GM19467 (cell line): ENCODE results near the gene UBXN1.
"Not testable (repeated sequence)": the region's sequence is repeated elsewhere in the genome, so short reads cannot be mapped to it uniquely, and the experiment has no call there.

Source experiments
- ATAC-seq: cut with Tn5 transposase; IDR thresholded peaks from one replicate; pipeline ENCODE4 v1.9.1; 2021; ENCODE audit warnings: mild to moderate bottlenecking, moderate library complexity; ENCODE audit not compliant: unreplicated experiment

The UBXN1 gene

DNA sequence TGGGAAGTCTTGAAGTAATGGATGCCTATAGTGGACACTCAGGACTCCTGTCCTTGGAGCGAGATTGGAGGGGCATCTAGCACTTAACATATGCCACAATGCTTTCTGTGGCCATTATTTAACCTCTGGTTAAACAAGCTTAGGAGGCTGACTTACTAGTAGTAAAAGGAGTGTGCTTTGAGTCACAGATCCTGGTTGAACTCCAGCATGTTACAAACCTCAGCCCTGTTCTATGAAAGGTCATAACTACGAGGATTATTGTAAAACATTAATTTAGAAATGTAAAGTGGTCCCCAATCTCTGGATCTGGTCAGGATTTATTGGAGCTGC lies 5.7 kb downstream of the UBXN1 start:
- no peak for ATAC-seq

DNA sequence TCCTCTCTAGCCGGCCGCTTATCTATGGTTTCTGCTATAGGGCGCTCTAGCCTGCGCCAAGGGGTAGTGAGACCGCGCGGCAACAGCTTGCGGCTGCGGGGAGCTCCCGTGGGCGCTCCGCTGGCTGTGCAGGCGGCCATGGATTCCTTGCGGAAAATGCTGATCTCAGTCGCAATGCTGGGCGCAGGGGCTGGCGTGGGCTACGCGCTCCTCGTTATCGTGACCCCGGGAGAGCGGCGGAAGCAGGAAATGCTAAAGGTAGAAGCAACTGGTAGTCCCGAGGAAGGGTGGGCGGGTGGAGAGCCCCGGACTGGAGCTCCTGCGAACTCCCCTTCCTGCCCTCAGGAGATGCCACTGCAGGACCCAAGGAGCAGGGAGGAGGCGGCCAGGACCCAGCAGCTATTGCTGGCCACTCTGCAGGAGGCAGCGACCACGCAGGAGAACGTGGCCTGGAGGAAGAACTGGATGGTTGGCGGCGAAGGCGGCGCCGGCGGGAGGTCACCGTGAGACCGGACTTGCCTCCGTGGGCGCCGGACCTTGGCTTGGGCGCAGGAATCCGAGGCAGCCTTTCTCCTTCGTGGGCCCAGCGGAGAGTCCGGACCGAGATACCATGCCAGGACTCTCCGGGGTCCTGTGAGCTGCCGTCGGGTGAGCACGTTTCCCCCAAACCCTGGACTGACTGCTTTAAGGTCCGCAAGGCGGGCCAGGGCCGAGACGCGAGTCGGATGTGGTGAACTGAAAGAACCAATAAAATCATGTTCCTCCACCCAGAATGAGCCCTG lies 7.1 kb downstream of the UBXN1 start, which contains the start of the genes LBHD1 and UQCC3:
TSS of gene LBHD1 (minus strand) at position 660 of the 782 bp plus-strand sequence. CDS start 2,236 bp downstream, outside the sequence.
TSS of gene UQCC3 (plus strand) at position 66 of the 782 bp plus-strand sequence. CDS start at position 139, 73 bp downstream.
- peak; percentile 38 for ATAC-seq

DNA sequence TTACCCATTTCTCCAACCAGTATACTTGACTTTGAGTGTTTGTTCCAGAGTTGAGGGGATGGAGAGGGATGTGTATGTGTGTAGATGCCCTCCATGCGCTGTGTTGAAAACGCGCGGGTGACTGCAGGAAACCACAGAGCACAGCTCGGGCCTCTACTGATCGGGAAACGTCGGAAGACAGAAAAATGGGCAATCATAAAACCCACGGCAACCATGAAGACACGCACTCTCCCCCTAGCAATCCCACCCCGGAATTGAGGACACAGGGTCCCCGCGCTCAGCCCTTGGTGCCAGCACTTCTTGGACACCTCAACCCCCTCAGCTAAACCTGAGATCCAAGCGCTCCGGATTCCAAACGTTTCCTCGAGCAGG lies 7.7 kb downstream of the UBXN1 start:
- ATAC-seq = peak; percentile 11

DNA sequence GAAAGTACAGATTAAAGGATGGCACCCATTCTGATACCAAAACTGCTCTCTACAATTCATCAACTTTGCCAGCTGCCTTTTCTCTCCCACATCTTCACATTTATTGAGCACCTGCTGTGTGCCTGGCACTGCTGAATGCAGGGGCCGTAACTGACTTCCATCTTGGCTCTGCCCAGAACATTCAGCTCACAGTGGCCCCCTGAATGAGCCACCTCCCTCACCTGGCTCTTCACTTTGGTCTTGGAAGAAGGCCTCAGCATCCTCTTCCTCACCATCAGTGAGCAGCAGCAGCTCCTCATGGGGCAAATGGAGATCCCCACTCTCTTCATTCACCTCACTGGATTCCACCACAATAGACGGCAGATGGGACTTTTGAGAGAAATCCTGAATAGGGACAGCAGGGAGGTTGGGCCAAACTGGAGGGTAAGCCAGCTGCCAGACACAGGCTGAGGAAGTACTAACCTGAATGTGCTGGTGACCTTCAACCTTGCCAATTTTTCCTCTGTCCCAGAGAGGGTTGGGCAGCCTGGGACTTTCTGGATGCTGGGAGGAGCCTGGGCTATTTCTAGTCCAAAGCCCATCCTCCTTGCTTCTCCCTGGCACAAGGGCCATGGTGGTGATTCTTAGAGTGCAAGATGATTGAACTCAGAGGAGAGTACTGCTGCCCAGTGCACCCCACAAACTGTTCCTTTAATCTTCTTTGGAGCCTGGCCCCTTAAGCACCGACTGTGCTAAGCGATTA lies 9.3 kb downstream of the UBXN1 start:
- no peak for ATAC-seq

DNA sequence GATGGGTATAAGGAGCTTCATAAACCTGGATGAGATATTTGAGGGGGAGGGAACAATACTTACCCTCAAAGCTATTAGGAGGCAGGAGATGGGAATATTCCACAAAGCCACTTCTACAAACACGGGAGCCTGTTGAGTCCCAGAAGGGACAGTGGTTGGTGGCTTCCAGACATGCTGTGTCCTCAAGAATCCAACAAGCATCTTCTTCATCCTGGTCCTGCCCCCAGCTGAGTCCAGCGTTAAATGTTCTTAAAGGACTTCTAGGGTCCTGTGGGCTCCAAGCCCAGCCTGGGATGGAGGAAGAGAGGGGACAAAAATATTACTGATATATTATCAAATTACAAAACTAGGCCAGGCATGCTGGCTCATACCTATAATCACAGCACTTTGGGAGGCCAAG lies 11.4 kb downstream of the UBXN1 start:
- ATAC-seq = no peak

DNA sequence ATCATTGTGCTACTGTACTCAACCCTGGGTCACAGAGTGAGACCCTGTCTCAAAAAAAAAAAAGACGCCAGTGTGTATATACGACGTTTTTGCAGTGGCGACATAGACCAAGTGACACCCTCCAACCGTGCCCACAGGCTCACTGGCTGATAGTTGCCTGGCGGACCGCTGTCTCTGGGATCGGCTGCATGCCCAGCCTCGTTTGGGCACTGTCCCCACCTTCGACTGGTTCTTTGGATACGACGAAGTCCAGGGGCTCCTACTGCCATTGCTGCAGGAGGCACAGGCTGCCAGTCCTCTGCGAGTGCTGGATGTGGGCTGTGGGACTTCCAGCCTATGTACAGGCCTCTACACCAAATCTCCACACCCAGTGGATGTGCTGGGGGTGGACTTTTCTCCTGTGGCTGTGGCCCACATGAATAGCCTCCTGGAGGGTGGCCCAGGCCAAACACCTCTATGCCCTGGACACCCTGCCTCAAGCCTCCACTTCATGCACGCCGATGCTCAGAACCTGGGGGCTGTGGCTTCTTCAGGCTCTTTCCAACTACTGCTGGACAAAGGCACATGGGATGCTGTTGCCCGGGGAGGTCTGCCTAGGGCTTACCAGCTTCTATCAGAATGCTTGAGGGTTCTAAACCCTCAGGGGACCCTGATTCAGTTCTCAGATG lies 12.5 kb downstream of the UBXN1 start:
- ATAC-seq = no peak

DNA sequence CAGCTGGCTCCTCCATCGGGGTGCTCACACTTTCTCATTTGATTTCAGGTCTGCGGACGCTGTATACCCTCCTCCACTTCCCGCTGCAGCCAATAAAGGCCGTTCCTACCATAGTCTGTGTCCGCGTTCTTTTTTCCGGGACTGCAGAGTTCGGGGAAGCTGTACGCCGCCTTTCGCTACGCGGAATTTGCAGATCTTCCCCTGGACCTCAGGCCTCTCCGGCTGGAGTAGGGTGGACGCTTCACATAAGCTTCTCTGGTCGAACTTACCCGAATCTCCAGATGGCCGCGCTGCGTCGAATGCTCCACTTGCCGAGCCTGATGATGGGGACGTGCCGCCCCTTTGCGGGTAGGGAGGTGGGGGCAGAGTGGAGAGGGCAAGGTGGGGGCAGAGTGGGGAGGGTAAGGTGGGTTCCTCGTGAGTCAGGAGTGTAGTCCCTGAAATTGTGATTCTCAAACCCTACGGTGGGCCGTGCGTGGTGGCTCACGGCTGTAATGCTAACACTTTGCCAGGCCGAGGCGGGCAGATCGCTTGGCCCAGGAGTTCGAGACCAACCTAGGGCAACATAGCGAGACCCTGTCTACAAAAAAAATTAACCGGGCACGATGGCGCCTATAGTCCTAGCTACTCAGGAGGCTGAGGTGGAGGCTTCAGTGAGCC lies 13.1 kb downstream of the UBXN1 start:
- ATAC-seq = no peak

DNA sequence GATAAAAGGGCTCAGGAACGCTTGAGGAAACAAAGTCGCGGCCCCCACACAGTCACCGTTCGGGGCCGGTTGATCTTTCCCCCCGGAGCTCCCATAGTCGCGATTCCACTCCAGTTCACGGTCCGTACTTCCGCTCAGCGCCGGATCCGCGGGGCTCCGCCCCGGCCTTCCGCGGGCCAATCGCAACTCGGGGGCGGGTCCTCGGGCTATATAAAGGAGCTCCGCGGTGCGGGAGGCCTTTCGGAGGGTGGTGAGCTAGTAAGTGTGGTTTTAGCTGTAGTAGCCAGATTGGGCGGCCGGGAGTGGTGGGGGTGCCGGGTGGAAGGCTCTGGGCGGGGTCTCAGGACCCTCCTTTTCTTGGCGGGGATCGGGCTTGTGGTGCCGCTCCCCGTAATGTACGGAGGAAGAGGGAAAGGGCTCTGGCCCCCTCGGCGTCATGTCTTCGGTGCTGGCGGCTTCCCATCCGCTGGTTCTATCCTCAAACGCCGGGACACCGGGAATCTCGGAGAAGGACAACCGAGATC lies 13.7 kb downstream of the UBXN1 start, which contains the start of the genes C11orf98 and CSKMT:
TSS of gene C11orf98 (minus strand) at position 136 of the 524 bp plus-strand sequence. CDS start at position 95, 41 bp downstream.
TSS of gene CSKMT (plus strand) at position 238 of the 524 bp plus-strand sequence. CDS start 568 bp downstream, outside the sequence.
- peak; percentile 80 for ATAC-seq

DNA sequence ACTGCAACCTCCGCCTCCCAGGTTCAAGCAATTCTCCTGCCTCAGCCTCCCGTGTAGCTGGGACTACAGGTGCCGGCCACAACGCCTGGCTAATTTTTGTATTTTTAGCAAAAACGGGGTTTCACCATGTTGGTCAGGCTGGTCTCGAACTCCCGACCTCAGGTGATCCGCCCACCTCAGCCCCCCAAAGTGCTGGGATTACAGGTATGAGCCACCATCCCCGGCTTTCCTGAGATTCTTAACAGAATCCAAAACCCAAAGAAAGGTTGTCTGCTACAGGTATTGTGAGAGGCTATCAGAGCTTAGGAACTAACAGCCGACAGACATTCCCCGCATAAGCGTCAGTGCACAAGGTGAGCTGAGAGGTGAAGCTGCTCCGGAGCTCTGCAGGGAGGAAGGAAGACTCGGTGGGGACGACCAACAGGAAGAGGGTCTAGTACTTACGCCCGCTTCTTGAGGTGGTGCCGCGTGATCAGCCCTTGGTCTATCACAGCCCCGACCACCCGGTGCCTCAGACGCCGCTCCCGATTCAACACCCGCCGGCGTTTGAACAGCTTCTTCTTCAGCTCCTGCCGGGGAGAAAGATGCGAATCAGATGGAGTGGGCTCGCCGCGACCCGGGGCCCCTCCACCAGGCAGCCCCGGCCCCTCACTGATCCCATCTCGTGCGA lies 14.3 kb downstream of the UBXN1 start:
- peak; percentile 23 for ATAC-seq

DNA sequence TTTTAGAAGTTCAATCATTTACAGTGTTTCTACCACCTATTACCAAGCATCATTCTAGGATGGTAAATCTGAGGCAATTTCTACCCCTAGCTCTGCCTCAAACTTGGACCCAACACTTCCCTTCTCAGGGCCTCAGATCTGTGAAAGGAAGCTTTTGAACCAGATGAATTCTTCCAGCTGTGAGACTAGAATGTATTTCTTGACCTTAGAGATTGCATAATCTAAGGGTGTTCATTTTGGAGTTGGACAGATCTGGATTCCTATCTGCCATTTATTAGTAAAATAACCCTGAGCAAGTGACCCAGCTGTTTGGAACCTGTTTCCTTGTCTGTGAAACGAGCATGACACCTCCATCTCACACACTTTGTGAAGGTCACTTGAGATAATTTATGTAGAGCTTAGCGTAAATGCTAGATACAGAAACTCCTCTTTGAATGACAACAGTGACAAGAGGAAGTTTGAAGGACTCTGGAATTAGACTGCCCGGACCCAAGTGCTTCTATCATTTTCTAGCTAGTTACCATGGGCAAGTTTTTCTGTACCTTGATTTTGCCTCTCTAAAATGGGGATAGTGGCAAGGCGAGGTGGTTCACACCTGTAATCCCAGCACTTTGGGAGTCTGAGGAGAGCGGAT lies 22.0 kb downstream of the UBXN1 start:
- ATAC-seq = no peak

DNA sequence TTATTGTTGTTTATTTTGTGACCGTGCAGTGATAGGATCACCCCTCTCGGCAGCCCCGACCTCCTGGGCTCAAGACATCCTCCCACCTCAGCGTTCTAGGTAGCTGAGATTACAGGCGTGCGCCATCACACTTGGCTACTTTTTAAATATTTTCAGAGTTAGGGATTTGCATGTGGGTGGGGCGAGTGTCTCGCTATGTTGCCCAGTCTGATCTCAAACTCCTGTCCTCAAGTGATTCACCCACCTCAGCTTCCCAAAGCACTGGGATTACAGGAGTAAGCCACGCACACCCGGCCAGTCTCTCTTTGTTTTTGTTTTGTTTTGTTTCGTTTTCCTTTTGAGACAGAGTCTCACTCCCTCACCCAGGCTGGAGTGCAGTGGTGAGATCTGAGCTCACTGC lies 24.6 kb downstream of the UBXN1 start:
- ATAC-seq = no peak

DNA sequence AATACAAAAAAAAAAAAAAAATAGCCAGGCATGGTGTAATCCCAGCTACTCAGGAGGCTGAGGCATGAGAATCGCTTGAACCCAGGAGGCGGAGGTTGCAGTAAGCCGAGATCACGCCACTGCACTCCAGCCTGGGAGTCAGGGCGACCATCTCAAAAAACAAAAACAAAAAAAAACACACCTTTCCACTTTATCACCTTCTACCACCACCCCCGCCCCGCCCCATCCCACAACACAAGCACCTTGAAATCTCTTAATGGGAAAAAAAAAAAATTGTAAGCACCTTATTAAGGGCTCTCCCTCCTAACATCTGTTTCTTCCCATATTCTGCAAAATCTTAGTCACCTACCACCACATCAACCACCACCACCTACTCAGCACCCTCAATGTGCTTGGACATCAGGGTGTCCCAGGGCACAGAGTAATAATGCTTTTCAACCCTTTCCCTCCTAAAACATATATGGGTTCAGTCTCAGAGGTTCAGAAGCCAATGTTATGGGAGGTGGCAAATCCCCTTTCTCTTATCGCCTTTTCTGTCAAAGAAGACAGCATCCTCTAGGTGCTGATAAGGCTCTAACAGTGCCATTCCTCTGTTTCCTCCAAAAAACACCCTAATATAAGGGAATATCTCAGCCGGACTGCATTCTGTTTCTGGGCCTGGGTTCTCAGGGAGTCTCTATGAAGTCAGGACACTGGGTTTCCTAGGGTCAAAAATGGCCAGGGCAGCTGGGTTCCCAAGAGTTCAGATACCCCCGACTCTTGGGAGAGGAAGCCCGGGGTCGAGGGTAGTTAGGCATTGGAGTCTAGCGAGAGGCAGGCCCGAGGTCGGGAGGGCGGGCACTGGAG lies 26.5 kb downstream of the UBXN1 start:
- no peak for ATAC-seq

DNA sequence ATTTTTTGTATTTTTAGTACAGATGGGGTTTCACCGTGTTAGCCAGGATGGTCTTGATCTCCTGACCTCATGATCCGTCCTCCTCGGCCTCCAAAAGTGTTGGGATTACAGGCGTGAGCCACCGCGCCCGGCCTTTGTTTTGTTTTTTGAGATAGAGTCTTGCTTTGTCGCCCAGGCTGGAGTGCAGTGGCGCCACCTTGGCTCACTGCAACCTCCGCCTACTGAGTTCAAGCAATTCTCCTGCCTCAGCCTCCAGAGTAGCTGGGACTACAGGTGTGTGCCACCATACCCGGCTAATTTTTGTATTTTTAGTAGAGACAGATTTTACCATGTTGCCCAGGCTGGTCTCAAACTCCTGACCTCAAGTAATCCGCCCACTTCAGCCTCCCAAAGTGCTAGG lies 28.6 kb downstream of the UBXN1 start:
- not testable (repeated sequence) for ATAC-seq

DNA sequence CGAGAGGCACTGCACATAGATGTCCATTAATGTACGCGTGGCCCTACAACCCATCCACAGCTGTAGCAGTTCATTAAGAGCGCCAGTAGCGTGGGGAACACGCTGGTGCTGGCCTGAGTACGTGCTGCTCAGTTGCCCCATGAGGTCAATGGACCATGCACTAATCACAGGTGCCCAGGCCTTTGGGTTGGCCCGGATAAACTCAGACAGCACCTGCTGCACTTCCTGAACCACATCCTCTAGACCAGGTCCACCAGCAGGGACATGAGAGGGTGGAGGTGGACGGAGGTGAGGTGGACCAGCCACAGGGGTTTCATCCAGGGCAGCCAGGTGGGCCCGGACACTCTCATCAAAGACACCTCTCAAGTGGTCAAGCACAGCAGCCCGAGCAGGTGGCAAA lies 29.4 kb downstream of the UBXN1 start:
- no peak for ATAC-seq

DNA sequence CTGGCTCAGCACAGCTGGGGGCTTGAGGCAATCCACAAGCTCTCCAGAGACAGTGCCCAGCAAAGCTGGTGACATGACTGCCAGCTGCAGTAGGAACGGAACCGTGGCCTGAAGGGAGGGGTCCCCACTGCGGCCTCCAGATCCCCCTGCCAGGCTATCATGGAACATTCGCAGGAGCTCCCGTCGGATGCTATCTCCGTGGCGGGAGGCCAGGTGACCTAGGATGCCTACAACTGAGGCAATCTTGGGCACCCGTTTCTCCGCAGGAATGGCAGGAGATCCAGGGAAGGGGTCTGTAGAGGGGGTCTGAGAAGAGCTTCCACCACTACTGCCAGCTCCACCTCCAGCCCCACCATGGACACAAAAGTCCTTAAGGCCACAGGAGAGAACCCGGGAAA lies 29.9 kb downstream of the UBXN1 start:
- ATAC-seq = no peak

DNA sequence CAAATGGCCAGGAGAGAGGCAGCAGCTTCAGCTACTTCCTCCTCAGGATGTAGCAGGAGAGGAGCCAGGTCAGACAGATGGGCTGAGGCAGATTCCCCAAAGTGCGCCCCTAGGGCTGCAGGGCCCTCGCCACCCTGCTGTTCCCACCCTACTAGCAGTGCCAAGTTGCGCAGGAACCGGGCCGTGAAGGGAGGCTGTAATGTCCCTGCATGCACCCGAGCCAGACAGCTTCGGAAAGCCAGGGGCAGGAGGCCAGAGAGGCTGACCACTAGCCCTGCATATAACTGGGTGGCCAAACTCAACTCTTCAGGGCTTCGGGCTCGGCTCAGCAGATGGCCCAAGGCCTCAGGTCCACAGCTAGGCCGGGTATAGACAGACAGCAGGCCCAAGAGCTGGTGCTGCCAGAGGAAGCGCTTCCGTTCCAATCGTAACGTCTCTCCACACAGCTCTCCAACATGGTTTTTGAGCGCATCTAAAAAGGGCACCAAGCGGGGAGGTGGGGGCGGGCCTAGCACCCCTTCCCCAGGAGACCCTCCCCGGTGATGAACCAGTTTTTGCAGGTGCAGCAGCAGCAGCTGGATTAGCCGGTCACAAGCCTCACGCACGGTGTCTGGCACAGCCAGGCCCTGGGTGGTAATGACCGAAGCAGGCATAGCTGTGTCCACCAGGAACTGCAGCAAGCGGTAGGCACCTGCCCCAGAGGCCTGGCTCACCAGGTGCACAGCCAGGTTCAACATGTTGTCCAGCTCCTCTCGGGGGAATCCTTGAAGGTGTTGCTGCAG lies 30.5 kb downstream of the UBXN1 start:
- no peak for ATAC-seq

DNA sequence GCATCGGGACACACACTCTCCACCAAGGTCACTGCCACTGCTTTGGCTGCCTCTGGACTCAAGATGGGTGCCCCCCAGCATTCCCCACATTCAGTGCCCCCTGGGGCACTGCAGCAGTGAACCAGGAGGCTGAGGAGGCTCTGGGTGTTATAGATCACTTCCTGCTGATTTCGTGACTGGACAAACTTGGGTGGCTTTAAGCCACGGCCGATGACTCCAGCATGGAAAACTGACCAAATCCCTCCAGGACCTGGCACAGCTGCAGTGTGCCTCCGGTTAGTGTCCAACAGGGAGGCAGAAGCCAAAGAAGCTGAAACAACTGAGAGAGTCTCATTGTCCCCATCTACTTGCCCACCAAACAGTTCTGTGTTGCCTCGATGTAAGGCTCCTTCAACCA lies 31.3 kb downstream of the UBXN1 start:
- ATAC-seq = no peak
